Type B pancreatic cell (in vitro differentiated cells): ENCODE data around the gene MTPN. TPM values are rescaled to one million over a fixed set of nuclear protein-coding genes. Genes with fewer than 3 reads are reported as not detected.

Source experiments
- DNase-seq: peaks from one replicate; pipeline ENCODE4 v3.0.0; 2021; ENCODE audit warnings: mixed read lengths; ENCODE audit not compliant: unreplicated experiment; ENCODE audit errors: extremely low spot score
- H3K27ac Mint-ChIP-seq: 2 replicates; pipeline ENCODE4 v1.8.0; 2021; ENCODE audit warnings: mild to moderate bottlenecking, mixed read lengths
- H3K27me3 Mint-ChIP-seq: 2 replicates; pipeline ENCODE4 v1.8.0; 2021; ENCODE audit warnings: mixed read lengths
- H3K36me3 Mint-ChIP-seq: 2 replicates; pipeline ENCODE4 v1.8.0; 2021; ENCODE audit warnings: mixed read lengths
- H3K4me1 Mint-ChIP-seq: one replicate; pipeline ENCODE4 v1.8.0; 2021; ENCODE audit warnings: mixed read lengths; ENCODE audit not compliant: unreplicated experiment
- H3K4me3 Mint-ChIP-seq: 2 replicates; pipeline ENCODE4 v1.8.0; 2021; ENCODE audit warnings: mild to moderate bottlenecking, mixed read lengths
- H3K9me3 Mint-ChIP-seq: 2 replicates; pipeline ENCODE4 v1.8.0; 2021; ENCODE audit warnings: mixed read lengths
- CTCF ChIP-seq: fragments of 200-600 bp; sonication (generic); conservative IDR thresholded peaks from 2 replicates; pipeline ENCODE4 v1.5.0; 2021; ENCODE audit warnings: antibody characterized with exemption, mild to moderate bottlenecking
- total RNA-seq: library from RNA; stranded (reverse); gene quantifications from 2 replicates; pipeline ENCODE4 v1.2.1, GENCODE V29; 2021; ENCODE audit warnings: low replicate concordance

The MTPN gene
- total RNA-seq, 1 donor from 2014 or later: 104 TPM

- no peak for TF ChIP-seq CTCF
- Mint-ChIP-seq H3K27ac (no peak overlapping the region), H3K27me3 (no peaks in the 10 kb centered on the region), H3K4me3 (no peak overlapping the region), H3K9me3 (no peaks in the 10 kb centered on the region), H3K4me1 (peaks cover 16% of the 10 kb centered on the region), H3K36me3 (peaks cover 3% of the 10 kb centered on the region)
- DNase-seq: no peak
These were observed 6.3 kb downstream of the MTPN start for GRCh38 chr7:135970682-135971365.

- Mint-ChIP-seq H3K4me3 (no peak overlapping the region), H3K27me3 (no peaks in the 10 kb centered on the region), H3K27ac (no peak overlapping the region), H3K36me3 (peaks cover 3% of the 10 kb centered on the region), H3K9me3 (no peaks in the 10 kb centered on the region), H3K4me1 (peaks cover 20% of the 10 kb centered on the region)
- DNase-seq: no peak
- no peak for TF ChIP-seq CTCF
These were observed 7.1 kb downstream of the MTPN start for GRCh38 chr7:135970045-135970444.

- Mint-ChIP-seq H3K27ac (no peak overlapping the region), H3K36me3 (peaks cover 3% of the 10 kb centered on the region), H3K4me1 (peaks cover 17% of the 10 kb centered on the region), H3K9me3 (no peaks in the 10 kb centered on the region), H3K4me3 (no peak overlapping the region), H3K27me3 (no peaks in the 10 kb centered on the region)
- no peak for TF ChIP-seq CTCF
- no peak for DNase-seq
These were observed 10.7 kb downstream of the MTPN start for GRCh38 chr7:135966341-135967043.

- DNase-seq: no peak
- no peaks in the 10 kb centered on the region for H3K27me3 Mint-ChIP-seq
These were observed 11.6 kb downstream of the MTPN start for GRCh38 chr7:135965602-135966001.

GRCh38 chr7:135964791-135965190, 12.4 kb downstream of the MTPN start:
- peaks cover 17% of the 10 kb centered on the region for H3K4me1 Mint-ChIP-seq
- H3K27me3 Mint-ChIP-seq: no peaks in the 10 kb centered on the region
- no peak for DNase-seq
- no peak overlapping the region for H3K4me3 Mint-ChIP-seq
- H3K27ac Mint-ChIP-seq: no peak overlapping the region
- H3K36me3 Mint-ChIP-seq: peaks cover 3% of the 10 kb centered on the region
- no peaks in the 10 kb centered on the region for H3K9me3 Mint-ChIP-seq
- TF ChIP-seq CTCF: no peak

More at GRCh38 chr7:135965602-135966001, 11.6 kb downstream of the MTPN start:
- Mint-ChIP-seq H3K4me1 (peaks cover 13% of the 10 kb centered on the region), H3K27ac (no peak overlapping the region), H3K36me3 (peaks cover 3% of the 10 kb centered on the region), H3K9me3 (no peaks in the 10 kb centered on the region), H3K4me3 (no peak overlapping the region)
- TF ChIP-seq CTCF: no peak
